ENCODE data around the gene IL12RB2. TPM values are rescaled to one million over a fixed set of nuclear protein-coding genes. Genes with fewer than 3 reads are reported as not detected.

IL12RB2 gene
- total and polyA plus RNA-seq, 2 of the 13 experiments (the other 11 are each of a cell fraction or from before 2014, with no cell fraction given), result not detected

- TF ChIP-seq ZFP82 (CRISPR knock-in tag; IDR thresholded peaks at IDR 0.05; ENCODE audit: borderline replicate concordance) (0 out of 2 replicates have a peak, but pooled peaks have one; percentile 27), ZNF576 (CRISPR knock-in tag; IDR thresholded peaks at IDR 0.05) (no peak), ZBTB43 (CRISPR knock-in tag; conservative IDR thresholded peaks at IDR 0.05) (no peak), ZNF44 (CRISPR knock-in tag; IDR thresholded peaks at IDR 0.05) (no peak), GZF1 (CRISPR knock-in tag; IDR thresholded peaks at IDR 0.05) (no peak), ZSCAN30 (CRISPR knock-in tag; IDR thresholded peaks at IDR 0.05) (no peak), HOXD1 (CRISPR knock-in tag; IDR thresholded peaks at IDR 0.05) (0 out of 2 replicates have a peak, but pooled peaks have one; percentile 14), ZNF362 (CRISPR knock-in tag; IDR thresholded peaks at IDR 0.05; ENCODE audit: borderline replicate concordance) (0 out of 2 replicates have a peak, but pooled peaks have one; percentile 39), ZNF121 (CRISPR knock-in tag; IDR thresholded peaks at IDR 0.05) (no peak), HNRNPH1 (optimal IDR thresholded peaks at IDR 0.05; ENCODE audit: low read depth, low read length) (no peak), MAX (IDR thresholded peaks at IDR 0.05) (peak; percentile 2; the same call in 1 of the 2 replicates), ZNF501 (CRISPR knock-in tag; IDR thresholded peaks at IDR 0.05) (peak; percentile 2; the same call in 1 of the 2 replicates), MXD1 (CRISPR knock-in tag; IDR thresholded peaks at IDR 0.05) (no peak), ZNF761 (CRISPR knock-in tag; conservative IDR thresholded peaks at IDR 0.05) (no peak), RFX3 (CRISPR knock-in tag; IDR thresholded peaks at IDR 0.05) (no peak), PCBP2 (optimal IDR thresholded peaks at IDR 0.05; ENCODE audit: low read depth, low read length, poor library complexity, severe bottlenecking) (no peak), RBM39 (IDR thresholded peaks at IDR 0.05; ENCODE audit: low read depth, low read length, poor library complexity, severe bottlenecking) (peak; percentile 31), POLR2AphosphoS5 (IDR thresholded peaks at IDR 0.05; ENCODE audit: low read depth, low read length) (peak; percentile 58), IKZF5 (CRISPR knock-in tag; IDR thresholded peaks at IDR 0.05) (no peak), STAG1 (CRISPR knock-in tag; IDR thresholded peaks at IDR 0.05) (no peak), ZNF709 (CRISPR knock-in tag; IDR thresholded peaks at IDR 0.05) (no peak), ZNF567 (CRISPR knock-in tag; IDR thresholded peaks at IDR 0.05; ENCODE audit: borderline replicate concordance) (no peak), POLR2G (IDR thresholded peaks at IDR 0.05; ENCODE audit: low read depth, low read length) (peak; percentile 63; the same call in 1 of the 2 replicates), AGO1 (IDR thresholded peaks at IDR 0.05; ENCODE audit: low read depth, low read length, poor library complexity, severe bottlenecking) (peak; percentile 53), HIVEP1 (CRISPR knock-in tag; IDR thresholded peaks at IDR 0.05) (no peak; the same call in none of the 2 replicates), RARG (CRISPR knock-in tag; IDR thresholded peaks at IDR 0.05; ENCODE audit: low read depth) (0 out of 2 replicates have a peak, but pooled peaks have one; percentile 5)
Observed at GRCh38 chr1:67429528-67430357, 122.1 kb downstream of the IL12RB2 start (continued).
